ENCODE results near the gene ELP4.

- TF ChIP-seq CTCF (tag by site-specific recombination; IDR thresholded peaks at IDR 0.05) (no peak), ZNF362 (tag by site-specific recombination; IDR thresholded peaks at IDR 0.05) (no peak), ZNF350 (tag by site-specific recombination; IDR thresholded peaks at IDR 0.05) (no peak), ZNF184 (tag by site-specific recombination; IDR thresholded peaks at IDR 0.05) (no peak), ZBTB11 (tag by site-specific recombination; conservative IDR thresholded peaks at IDR 0.05; ENCODE audit: low read depth) (no peak), ZNF138 (tag by site-specific recombination; IDR thresholded peaks at IDR 0.05; ENCODE audit: borderline replicate concordance) (no peak), TRIM28 (IDR thresholded peaks at IDR 0.05; ENCODE audit: borderline replicate concordance, low read length) (no peak)
These were observed 294.3 kb downstream of the ELP4 start for GRCh38 chr11:31803813-31804311.

All from HEK293 (cell line).